Femur (tissue), 1 donor: ENCODE results near the gene SPAAR.
"Not testable (repeated sequence)": the region's sequence is repeated elsewhere in the genome, so short reads cannot be mapped to it uniquely, and the experiment has no call there.

Source experiments
- DNase-seq: peaks from one replicate; pipeline ENCODE4 v3.0.0-alpha.2; 2017

SPAAR gene

GRCh38 chr9:35909274-35909673 lies at the start of gene SPAAR:
Gene SPAAR, plus strand, starts transcription at chr9:35909490. Its CDS starts 974 bp downstream, at chr9:35910464.
- no peak for DNase-seq

GRCh38 chr9:35859990-35860339 lies 49.3 kb upstream of the SPAAR start:
- DNase-seq, result peak; percentile 20

- peak; percentile 11 for DNase-seq
These were observed 48.0 kb upstream of the SPAAR start for GRCh38 chr9:35861161-35861897.

- DNase-seq, result no peak
These were observed 47.0 kb upstream of the SPAAR start for GRCh38 chr9:35862328-35862727.

GRCh38 chr9:35863583-35863982 lies 45.7 kb upstream of the SPAAR start:
- no peak for DNase-seq

- DNase-seq, result no peak
These were observed 44.5 kb upstream of the SPAAR start for GRCh38 chr9:35864695-35865255.

- no peak for DNase-seq
These were observed 41.8 kb upstream of the SPAAR start for GRCh38 chr9:35867538-35867937.

- DNase-seq, result no peak
These were observed 40.4 kb upstream of the SPAAR start for GRCh38 chr9:35868933-35869332.

- DNase-seq, result no peak
These were observed 39.6 kb upstream of the SPAAR start for GRCh38 chr9:35869621-35870216.

GRCh38 chr9:35870351-35870923 lies 38.9 kb upstream of the SPAAR start, which contains the start of gene OR13J1:
Gene OR13J1, minus strand, starts transcription at chr9:35870401. Its CDS starts 0 bp downstream, at chr9:35870401.
- no peak for DNase-seq

GRCh38 chr9:35871545-35871944 lies 37.7 kb upstream of the SPAAR start:
- no peak for DNase-seq

GRCh38 chr9:35872505-35872904 lies 36.8 kb upstream of the SPAAR start:
- DNase-seq, result no peak

GRCh38 chr9:35882263-35882848 lies 26.9 kb upstream of the SPAAR start:
- DNase-seq, result peak; percentile 89

GRCh38 chr9:35882996-35883395 lies 26.3 kb upstream of the SPAAR start:
- no peak for DNase-seq

GRCh38 chr9:35884908-35885307 lies 24.4 kb upstream of the SPAAR start:
- not testable (repeated sequence) for DNase-seq

- no peak for DNase-seq
These were observed 17.6 kb upstream of the SPAAR start for GRCh38 chr9:35891646-35892045.

- DNase-seq, result no peak
These were observed 17.2 kb upstream of the SPAAR start for GRCh38 chr9:35892051-35892450.

GRCh38 chr9:35896570-35896969 lies 12.7 kb upstream of the SPAAR start:
- DNase-seq, result no peak

- not testable (repeated sequence) for DNase-seq
These were observed 11.8 kb upstream of the SPAAR start for GRCh38 chr9:35897376-35898099.

- no peak for DNase-seq
These were observed 11.0 kb upstream of the SPAAR start for GRCh38 chr9:35898337-35898736.

- no peak for DNase-seq
These were observed 10.3 kb upstream of the SPAAR start for GRCh38 chr9:35899021-35899420.

- DNase-seq, result peak; percentile 44
These were observed 6.2 kb upstream of the SPAAR start for GRCh38 chr9:35903049-35903448.

GRCh38 chr9:35904338-35904737 lies 5.0 kb upstream of the SPAAR start:
- DNase-seq, result no peak
